DND-41 (cell line): ENCODE data around the gene AHCYL2.

Source experiments
- CTCF ChIP-seq: IDR thresholded peaks from 2 replicates; pipeline ENCODE4 v1.5.1; 2012; ENCODE audit warnings: borderline replicate concordance, low read length, moderate library complexity, mild to moderate bottlenecking; ENCODE audit not compliant: poor library complexity, severe bottlenecking; ENCODE audit errors: extremely low read depth
- EZH2 ChIP-seq: IDR thresholded peaks from 3 replicates; pipeline ENCODE4 v1.6.1; 2012; ENCODE audit warnings: borderline replicate concordance, low read depth, mild to moderate bottlenecking, moderate library complexity, low read length, inconsistent platforms; ENCODE audit not compliant: severe bottlenecking

GRCh38 chr7:129454249-129454551 is 229.4 kb downstream of the AHCYL2 start:
- TF ChIP-seq CTCF (no peak), EZH2 (no peak)
